ENCODE measurements around the gene TMTC1.

TMTC1 gene

GRCh38 chr12:29725587-29726320 is 58.0 kb downstream of the TMTC1 start:
- Histone ChIP-seq H3K36me3 (ENCODE audit: insufficient read depth, low read length) (no peaks in the 10 kb centered on the region), H3K9me3 (ENCODE audit: control insufficient read depth, insufficient read depth, low read length) (no peaks in the 10 kb centered on the region), H3K9ac (ENCODE audit: low read depth, low read length) (no peak overlapping the region), H3K4me1 (ENCODE audit: insufficient read depth, low read length) (no peaks in the 10 kb centered on the region)

DNA sequence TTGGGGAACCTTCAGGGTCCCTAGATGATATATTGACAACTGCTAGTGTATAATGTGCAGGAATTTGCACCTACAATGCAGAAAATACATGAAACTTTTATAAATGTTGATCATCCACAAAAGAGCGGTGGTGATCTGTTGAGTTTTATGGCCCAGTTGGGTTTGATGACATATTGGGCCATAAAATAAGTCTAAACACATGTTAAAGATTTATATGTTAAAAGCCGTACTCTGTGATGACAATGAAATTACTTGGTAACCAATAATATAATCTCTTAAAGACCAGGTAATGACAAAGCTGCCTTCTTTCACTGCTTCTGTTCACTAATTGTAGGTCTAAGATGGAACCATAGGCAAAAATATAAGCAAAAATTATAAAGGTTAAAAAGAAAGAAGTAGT is 61.6 kb downstream of the TMTC1 start:
- no peak overlapping the region for H3K9ac ChIP-seq (ENCODE audit: low read depth, low read length)
- H3K4me1 ChIP-seq (ENCODE audit: insufficient read depth, low read length) = no peaks in the 10 kb centered on the region
- H3K36me3 ChIP-seq (ENCODE audit: insufficient read depth, low read length) = no peaks in the 10 kb centered on the region
- H3K9me3 ChIP-seq (ENCODE audit: control insufficient read depth, insufficient read depth, low read length) = no peaks in the 10 kb centered on the region

- no peak overlapping the region for H3K9ac ChIP-seq (ENCODE audit: low read depth, low read length)
- H3K9me3 ChIP-seq (ENCODE audit: control insufficient read depth, insufficient read depth, low read length) = no peaks in the 10 kb centered on the region
- no peaks in the 10 kb centered on the region for H3K36me3 ChIP-seq (ENCODE audit: insufficient read depth, low read length)
- no peaks in the 10 kb centered on the region for H3K4me1 ChIP-seq (ENCODE audit: insufficient read depth, low read length)
Measured at GRCh38 chr12:29719381-29719780, 64.4 kb downstream of the TMTC1 start.

DNA sequence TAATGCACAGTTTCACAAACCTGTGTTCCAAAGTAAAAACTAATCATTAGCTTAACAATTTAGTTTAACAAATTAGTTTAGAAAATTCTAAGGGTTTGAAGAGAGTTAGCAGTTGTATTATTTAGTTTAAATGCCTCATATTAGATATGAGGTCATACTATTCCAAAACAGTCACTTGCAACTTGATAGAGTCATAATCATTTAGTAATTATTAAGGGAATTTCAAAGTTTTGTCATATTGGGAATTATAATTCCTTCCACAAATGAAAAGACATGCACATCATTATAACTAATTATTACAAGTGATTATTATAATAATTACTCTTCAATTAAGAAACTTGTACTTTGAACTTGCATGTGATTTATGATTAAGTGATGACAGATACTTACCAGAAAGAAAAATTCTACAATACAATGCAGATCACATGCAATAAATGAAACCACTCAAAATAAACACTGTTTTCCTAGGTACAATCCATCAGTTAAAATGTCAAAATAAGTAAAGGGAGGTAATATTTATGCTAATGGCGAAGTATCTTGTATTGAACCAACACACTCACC is 66.1 kb downstream of the TMTC1 start:
- H3K4me1 ChIP-seq (ENCODE audit: insufficient read depth, low read length) = no peaks in the 10 kb centered on the region
- no peaks in the 10 kb centered on the region for H3K9me3 ChIP-seq (ENCODE audit: control insufficient read depth, insufficient read depth, low read length)
- H3K36me3 ChIP-seq (ENCODE audit: insufficient read depth, low read length) = no peaks in the 10 kb centered on the region
- no peak overlapping the region for H3K9ac ChIP-seq (ENCODE audit: low read depth, low read length)

DNA sequence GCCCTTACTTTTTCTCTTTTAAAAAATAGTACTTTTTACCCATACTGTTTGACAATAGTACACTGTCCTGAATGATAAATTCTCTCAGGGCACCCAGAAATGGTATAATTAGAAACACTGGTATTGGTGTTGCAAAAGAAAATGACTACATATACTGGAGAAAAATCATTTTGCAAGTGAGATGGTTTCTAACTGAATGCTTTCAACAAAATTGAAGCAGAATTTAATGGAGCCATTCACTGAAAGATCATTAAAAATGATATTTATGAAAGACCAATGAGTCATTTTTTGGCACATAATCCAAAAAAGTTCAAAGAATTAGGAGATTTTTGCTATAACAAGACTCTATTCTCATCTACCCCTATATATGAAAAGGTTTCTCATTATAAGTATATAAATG is 68.8 kb downstream of the TMTC1 start:
- no peaks in the 10 kb centered on the region for H3K9me3 ChIP-seq (ENCODE audit: control insufficient read depth, insufficient read depth, low read length)
- H3K9ac ChIP-seq (ENCODE audit: low read depth, low read length) = no peak overlapping the region
- no peaks in the 10 kb centered on the region for H3K36me3 ChIP-seq (ENCODE audit: insufficient read depth, low read length)
- H3K4me1 ChIP-seq (ENCODE audit: insufficient read depth, low read length) = 0 out of 2 replicates have a peak, but pooled peaks cover under 1% of the 10 kb centered on the region

DNA sequence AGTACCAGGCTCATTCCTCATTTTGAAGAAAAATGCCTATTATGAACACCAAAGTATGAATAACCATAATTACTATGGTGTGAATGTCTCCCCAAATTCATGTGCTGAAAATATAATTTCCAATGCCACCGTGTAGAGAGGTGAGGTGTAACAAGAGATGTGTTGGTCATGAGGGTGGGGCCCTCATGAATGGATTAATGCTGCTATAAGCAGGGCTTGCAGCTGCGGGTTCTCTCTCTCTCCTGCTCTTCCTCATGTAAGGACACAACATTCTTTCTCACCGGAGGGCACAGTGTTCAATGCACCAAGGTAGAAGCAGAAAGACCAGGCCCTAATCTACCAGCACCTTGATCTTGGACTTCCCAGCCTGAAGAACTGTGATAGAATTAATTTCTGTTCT is 70.0 kb downstream of the TMTC1 start:
- H3K9ac ChIP-seq (ENCODE audit: low read depth, low read length) = no peak overlapping the region
- peaks cover 10% of the 10 kb centered on the region; the same call in 1 of the 2 replicates for H3K4me1 ChIP-seq (ENCODE audit: insufficient read depth, low read length)
- H3K36me3 ChIP-seq (ENCODE audit: insufficient read depth, low read length) = no peaks in the 10 kb centered on the region
- no peaks in the 10 kb centered on the region for H3K9me3 ChIP-seq (ENCODE audit: control insufficient read depth, insufficient read depth, low read length)

DNA sequence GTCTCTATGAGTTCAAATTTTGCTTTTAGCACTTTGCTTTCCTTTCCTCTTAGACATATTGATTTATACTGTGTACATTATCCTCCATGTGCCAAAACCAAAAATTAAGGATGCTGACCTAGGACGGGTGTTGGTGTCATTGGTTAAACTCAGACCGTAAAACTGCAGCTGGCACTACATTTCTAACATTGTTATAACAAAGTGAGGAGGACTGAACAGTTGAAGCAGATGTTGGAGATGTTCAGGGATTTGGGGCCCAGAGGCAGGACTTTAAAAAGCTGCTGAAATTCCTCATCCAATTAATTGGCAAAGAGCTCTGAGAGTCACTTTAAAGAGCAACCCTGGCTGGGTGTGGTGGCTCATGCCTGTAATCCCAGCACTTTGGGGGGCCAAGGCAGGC is 72.4 kb downstream of the TMTC1 start:
- no peaks in the 10 kb centered on the region for H3K9me3 ChIP-seq (ENCODE audit: control insufficient read depth, insufficient read depth, low read length)
- H3K36me3 ChIP-seq (ENCODE audit: insufficient read depth, low read length) = no peaks in the 10 kb centered on the region
- H3K4me1 ChIP-seq (ENCODE audit: insufficient read depth, low read length) = peaks cover 10% of the 10 kb centered on the region; the same call in 1 of the 2 replicates
- no peak overlapping the region for H3K9ac ChIP-seq (ENCODE audit: low read depth, low read length)

DNA sequence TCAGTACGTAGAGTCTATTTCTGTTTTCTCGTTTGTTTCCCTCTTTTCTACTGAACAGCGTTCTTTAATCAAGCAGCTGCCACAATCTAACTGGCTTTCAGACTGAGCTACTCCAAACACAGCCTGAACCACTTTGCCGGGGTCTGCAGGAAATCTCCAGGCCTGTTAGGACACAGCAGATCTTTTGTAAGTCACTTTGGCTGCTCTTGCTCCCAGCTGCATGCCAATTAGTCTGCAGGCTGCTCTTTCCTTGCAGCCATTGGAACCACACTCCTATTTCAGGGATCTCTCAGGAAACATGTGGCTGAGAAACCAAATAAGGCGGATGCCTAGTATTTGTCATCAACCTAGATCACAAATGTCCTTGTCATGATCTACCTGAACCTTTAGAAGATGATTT is 73.6 kb downstream of the TMTC1 start:
- no peak overlapping the region for H3K9ac ChIP-seq (ENCODE audit: low read depth, low read length)
- H3K36me3 ChIP-seq (ENCODE audit: insufficient read depth, low read length) = no peaks in the 10 kb centered on the region
- no peaks in the 10 kb centered on the region for H3K9me3 ChIP-seq (ENCODE audit: control insufficient read depth, insufficient read depth, low read length)
- H3K4me1 ChIP-seq (ENCODE audit: insufficient read depth, low read length) = peaks cover 10% of the 10 kb centered on the region; the same call in 1 of the 2 replicates

- Histone ChIP-seq H3K9ac (ENCODE audit: low read depth, low read length) (no peak overlapping the region), H3K36me3 (ENCODE audit: insufficient read depth, low read length) (no peaks in the 10 kb centered on the region), H3K9me3 (ENCODE audit: control insufficient read depth, insufficient read depth, low read length) (no peaks in the 10 kb centered on the region), H3K4me1 (ENCODE audit: insufficient read depth, low read length) (peaks cover 10% of the 10 kb centered on the region; the same call in 1 of the 2 replicates)
Measured at GRCh38 chr12:29709496-29710040, 74.2 kb downstream of the TMTC1 start.

- H3K4me1 ChIP-seq (ENCODE audit: insufficient read depth, low read length) = peaks cover 10% of the 10 kb centered on the region; the same call in 1 of the 2 replicates
- H3K9me3 ChIP-seq (ENCODE audit: control insufficient read depth, insufficient read depth, low read length) = no peaks in the 10 kb centered on the region
- H3K36me3 ChIP-seq (ENCODE audit: insufficient read depth, low read length) = no peaks in the 10 kb centered on the region
- no peak overlapping the region for H3K9ac ChIP-seq (ENCODE audit: low read depth, low read length)
Measured at GRCh38 chr12:29709054-29709453, 74.7 kb downstream of the TMTC1 start.

DNA sequence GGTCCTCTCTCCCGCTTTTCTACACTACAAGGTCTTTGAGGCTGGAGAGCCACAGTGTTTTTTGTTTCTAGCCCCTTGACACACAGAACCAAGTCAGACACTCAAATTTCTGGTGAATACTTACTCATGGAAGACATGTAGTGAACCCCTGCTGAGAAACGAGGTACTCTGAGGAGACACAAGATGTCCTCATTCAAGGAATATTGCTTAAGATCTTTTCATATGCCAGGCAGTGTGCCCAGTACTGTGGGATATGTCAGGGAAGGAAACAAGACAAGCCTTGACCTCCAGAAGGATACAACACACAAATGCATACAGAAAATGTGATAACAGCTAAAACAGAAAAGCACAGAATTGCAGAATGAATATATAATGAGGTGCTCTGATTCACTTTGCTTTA is 75.9 kb downstream of the TMTC1 start:
- Histone ChIP-seq H3K36me3 (ENCODE audit: insufficient read depth, low read length) (no peaks in the 10 kb centered on the region), H3K9me3 (ENCODE audit: control insufficient read depth, insufficient read depth, low read length) (no peaks in the 10 kb centered on the region), H3K4me1 (ENCODE audit: insufficient read depth, low read length) (peaks cover 10% of the 10 kb centered on the region; the same call in 1 of the 2 replicates), H3K9ac (ENCODE audit: low read depth, low read length) (no peak overlapping the region)

DNA sequence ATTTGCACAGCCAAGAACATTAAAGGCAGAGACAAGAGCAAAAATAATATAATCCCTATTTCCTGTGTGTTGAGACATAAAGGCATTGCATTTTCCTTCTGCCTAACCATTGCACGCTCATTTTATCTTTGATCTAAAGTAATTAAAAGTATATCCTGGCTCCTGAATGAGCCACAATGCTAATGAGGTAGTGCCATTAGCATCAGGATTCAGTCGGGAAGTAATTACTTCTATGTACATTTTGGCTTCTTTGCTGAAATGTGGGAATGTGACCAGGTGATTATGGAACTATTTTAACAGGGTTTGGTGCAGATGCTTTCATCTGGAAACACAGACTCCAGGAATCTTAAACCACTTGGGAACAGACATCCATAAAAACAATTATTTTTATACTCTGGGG is 77.4 kb downstream of the TMTC1 start:
- Histone ChIP-seq H3K9me3 (ENCODE audit: control insufficient read depth, insufficient read depth, low read length) (no peaks in the 10 kb centered on the region), H3K9ac (ENCODE audit: low read depth, low read length) (no peak overlapping the region), H3K36me3 (ENCODE audit: insufficient read depth, low read length) (no peaks in the 10 kb centered on the region), H3K4me1 (ENCODE audit: insufficient read depth, low read length) (peaks cover 10% of the 10 kb centered on the region; the same call in 1 of the 2 replicates)

GRCh38 chr12:29703528-29703927 is 80.2 kb downstream of the TMTC1 start:
- Histone ChIP-seq H3K9ac (ENCODE audit: low read depth, low read length) (no peak overlapping the region), H3K36me3 (ENCODE audit: insufficient read depth, low read length) (no peaks in the 10 kb centered on the region), H3K4me1 (ENCODE audit: insufficient read depth, low read length) (peaks cover 7% of the 10 kb centered on the region; the same call in 1 of the 2 replicates), H3K9me3 (ENCODE audit: control insufficient read depth, insufficient read depth, low read length) (no peaks in the 10 kb centered on the region)

- Histone ChIP-seq H3K4me1 (ENCODE audit: insufficient read depth, low read length) (peaks cover 9% of the 10 kb centered on the region; the same call in 1 of the 2 replicates), H3K9me3 (ENCODE audit: control insufficient read depth, insufficient read depth, low read length) (no peaks in the 10 kb centered on the region), H3K9ac (ENCODE audit: low read depth, low read length) (no peak overlapping the region), H3K36me3 (ENCODE audit: insufficient read depth, low read length) (no peaks in the 10 kb centered on the region)
Measured at GRCh38 chr12:29702972-29703371, 80.8 kb downstream of the TMTC1 start.

- H3K9me3 ChIP-seq (ENCODE audit: control insufficient read depth, insufficient read depth, low read length) = no peaks in the 10 kb centered on the region
- peaks cover 9% of the 10 kb centered on the region; the same call in 1 of the 2 replicates for H3K4me1 ChIP-seq (ENCODE audit: insufficient read depth, low read length)
- no peaks in the 10 kb centered on the region for H3K36me3 ChIP-seq (ENCODE audit: insufficient read depth, low read length)
- no peak overlapping the region for H3K9ac ChIP-seq (ENCODE audit: low read depth, low read length)
Measured at GRCh38 chr12:29702222-29702621, 81.5 kb downstream of the TMTC1 start.
